K562 (cell line): ENCODE results near the gene STMND1.

Source experiments
- PHF8 ChIP-seq: fragments of 200-600 bp; sonication (generic); IDR thresholded peaks from 2 replicates; pipeline ENCODE4 v1.6.1; 2012; ENCODE audit warnings: mixed run types, mild to moderate bottlenecking, inconsistent platforms, low read length, moderate library complexity, borderline replicate concordance
- PYGO2 ChIP-seq: fragments of 450-650 bp; IDR thresholded peaks from 2 replicates; pipeline ENCODE4 v1.6.1; 2016; ENCODE audit warnings: mild to moderate bottlenecking, missing genetic modification characterization, moderate library complexity, missing compliant biosample characterization
- YY1 ChIP-seq, 3 experiments: IDR thresholded peaks; 2 replicates each; pipeline ENCODE4 v1.6.1; 2011; ENCODE audit warnings: low read length in 2 of 3, mild to moderate bottlenecking in 2 of 3, moderate library complexity in 2 of 3, borderline replicate concordance in 1 of 3, control low read depth in 1 of 3, low read depth in 1 of 3; ENCODE audit not compliant: insufficient read depth in 3 of 3, insufficient replicate concordance in 2 of 3, control insufficient read depth in 1 of 3, insufficient read length in 1 of 3; ENCODE audit errors: extremely low read depth in 1 of 3
- ZNF518B ChIP-seq: fragments of 250-450 bp; sonication (Bioruptor Pico); IDR thresholded peaks from 2 replicates; pipeline ENCODE4 v1.5.0; 2021; ENCODE audit warnings: mild to moderate bottlenecking, moderate library complexity

DNA sequence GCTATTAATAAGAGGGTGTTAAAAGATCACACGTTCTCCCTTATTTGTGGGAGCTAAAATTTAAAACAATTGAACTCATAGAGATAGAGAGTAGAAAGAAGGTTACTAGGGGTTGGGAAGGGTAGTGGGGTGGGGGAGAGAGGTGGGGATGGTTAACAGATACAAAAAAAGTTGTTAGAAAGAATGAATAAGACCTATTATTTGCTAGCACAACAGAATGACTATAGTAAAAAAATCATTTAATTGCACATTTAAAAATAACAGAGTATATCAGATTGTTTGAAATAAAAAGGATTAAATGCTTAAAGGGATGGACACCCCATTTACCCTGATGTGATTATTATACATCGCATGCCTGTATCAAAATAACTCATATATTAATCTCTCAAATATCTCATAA lies 43.3 kb upstream of the STMND1 start:
- no peak for TF ChIP-seq ZNF518B (CRISPR knock-in tag)
- no peak for TF ChIP-seq YY1 (IDR thresholded peaks at IDR 0.05; ENCODE audit: borderline replicate concordance in 1 of 3, control insufficient read depth in 1 of 3, extremely low read depth in 1 of 3, insufficient read depth in 3 of 3, insufficient read length in 1 of 3, insufficient replicate concordance in 2 of 3, low read depth in 1 of 3, low read length in 2 of 3)
- no peak for TF ChIP-seq PYGO2 (tag)
- TF ChIP-seq PHF8: no peak
